DND-41 (cell line): ENCODE results near the gene STC2.

Experiments
- CTCF ChIP-seq: IDR thresholded peaks from 2 replicates; pipeline ENCODE4 v1.5.1; 2012; ENCODE audit warnings: borderline replicate concordance, low read length, moderate library complexity, mild to moderate bottlenecking; ENCODE audit not compliant: poor library complexity, severe bottlenecking; ENCODE audit errors: extremely low read depth
- EZH2 ChIP-seq: IDR thresholded peaks from 3 replicates; pipeline ENCODE4 v1.6.1; 2012; ENCODE audit warnings: borderline replicate concordance, low read depth, mild to moderate bottlenecking, moderate library complexity, low read length, inconsistent platforms; ENCODE audit not compliant: severe bottlenecking

GRCh38 chr5:173299820-173300219 lies 28.4 kb downstream of the STC2 start:
- no peak for TF ChIP-seq CTCF
- no peak for TF ChIP-seq EZH2
